Osteoblast (primary cell): ENCODE measurements around the gene MFAP3. TPM values are rescaled to one million over a fixed set of nuclear protein-coding genes. Genes with fewer than 3 reads are reported as not detected.
"Not testable (repeated sequence)": the region's sequence is repeated elsewhere in the genome, so short reads cannot be mapped to it uniquely, and the experiment has no call there.

ENCODE experiments used
- DNase-seq: peaks from one replicate; pipeline ENCODE4 v3.0.0; 2011; ENCODE audit warnings: low spot score, mixed read lengths; ENCODE audit not compliant: insufficient read length; ENCODE audit errors: missing footprints
- H2AFZ ChIP-seq: 2 replicates; pipeline ENCODE4 v1.6.0; 2011; ENCODE audit warnings: mild to moderate bottlenecking, low read length
- H3K27ac ChIP-seq: 2 replicates; pipeline ENCODE4 v1.5.1; 2011; ENCODE audit warnings: mild to moderate bottlenecking, low read depth, low read length, moderate library complexity
- H3K27me3 ChIP-seq: 2 replicates; pipeline ENCODE4 v1.6.0; 2012; ENCODE audit warnings: mild to moderate bottlenecking, control low read depth, inconsistent platforms, low read length, moderate library complexity; ENCODE audit not compliant: insufficient read depth
- H3K36me3 ChIP-seq: 2 replicates; pipeline ENCODE4 v1.5.1; 2011; ENCODE audit warnings: mild to moderate bottlenecking, low read length, control low read depth, moderate library complexity; ENCODE audit not compliant: insufficient read depth
- H3K4me1 ChIP-seq: 2 replicates; pipeline ENCODE4 v1.5.1; 2011; ENCODE audit warnings: mild to moderate bottlenecking, low read length, control low read depth, moderate library complexity; ENCODE audit not compliant: insufficient read depth
- H3K4me2 ChIP-seq: 2 replicates; pipeline ENCODE4 v1.6.0; 2011; ENCODE audit warnings: mild to moderate bottlenecking, low read length; ENCODE audit not compliant: insufficient read depth
- H3K4me3 ChIP-seq: fragments of 200-600 bp; sonication (generic); 3 replicates; pipeline ENCODE4 v1.5.1; 2012; ENCODE audit warnings: mild to moderate bottlenecking, low read length, inconsistent platforms; ENCODE audit not compliant: insufficient read depth
- H3K79me2 ChIP-seq: 2 replicates; pipeline ENCODE4 v1.6.0; 2012; ENCODE audit warnings: mild to moderate bottlenecking, low read length, control low read depth, inconsistent platforms; ENCODE audit not compliant: insufficient read depth
- H3K9me3 ChIP-seq: 2 replicates; pipeline ENCODE4 v1.5.1; 2011; ENCODE audit warnings: low read depth, low read length, control low read depth
- H4K20me1 ChIP-seq: 2 replicates; pipeline ENCODE4 v1.6.0; 2012; ENCODE audit warnings: mild to moderate bottlenecking, low read length, control low read depth; ENCODE audit not compliant: insufficient read depth
- total RNA-seq: library from RNA; depleted of rRNA; stranded (reverse); fragments of >200 nt; gene quantifications from 2 replicates; pipeline ENCODE4 v1.2.3, GENCODE V29; 2012
- TF ChIP-seq, protein P1 (sequence below): IDR thresholded peaks from 2 replicates; pipeline ENCODE4 v1.5.1; 2011; ENCODE audit warnings: mild to moderate bottlenecking, low read depth, low read length, moderate library complexity; ENCODE audit errors: extremely low read depth

The MFAP3 gene
- total RNA-seq, 1 donor: 90.1 TPM

DNA sequence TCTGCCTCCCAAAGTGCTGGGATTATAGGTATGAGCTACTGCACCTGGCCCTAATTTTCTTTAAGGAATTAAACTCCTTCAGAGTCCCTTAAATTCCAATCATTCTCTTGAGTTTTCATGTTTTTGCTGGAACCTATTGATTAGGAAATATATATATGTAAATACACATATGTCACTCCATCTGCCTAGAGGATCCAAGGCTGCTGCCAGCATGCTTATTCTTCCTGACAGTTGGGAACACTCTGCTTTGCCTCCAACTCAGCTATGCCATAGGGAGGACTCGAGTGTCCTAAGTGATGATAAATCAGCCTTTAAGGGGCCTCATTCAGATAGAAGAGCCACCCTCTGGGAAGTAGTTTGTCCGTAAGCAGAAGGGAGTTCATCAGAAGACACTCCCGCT is 21.8 kb downstream of the MFAP3 start:
- H3K36me3 ChIP-seq: no peaks in the 10 kb centered on the region
- no peaks in the 10 kb centered on the region for H3K79me2 ChIP-seq
- no peak overlapping the region for H3K4me2 ChIP-seq
- no peak overlapping the region for H2AFZ ChIP-seq
- DNase-seq: no peak
- H3K27ac ChIP-seq: no peak overlapping the region
- peaks cover 10% of the 10 kb centered on the region for H3K4me1 ChIP-seq
- H4K20me1 ChIP-seq: peaks cover 19% of the 10 kb centered on the region
- no peaks in the 10 kb centered on the region for H3K9me3 ChIP-seq
- no peak overlapping the region for H3K4me3 ChIP-seq
- TF ChIP-seq, protein P1, sequence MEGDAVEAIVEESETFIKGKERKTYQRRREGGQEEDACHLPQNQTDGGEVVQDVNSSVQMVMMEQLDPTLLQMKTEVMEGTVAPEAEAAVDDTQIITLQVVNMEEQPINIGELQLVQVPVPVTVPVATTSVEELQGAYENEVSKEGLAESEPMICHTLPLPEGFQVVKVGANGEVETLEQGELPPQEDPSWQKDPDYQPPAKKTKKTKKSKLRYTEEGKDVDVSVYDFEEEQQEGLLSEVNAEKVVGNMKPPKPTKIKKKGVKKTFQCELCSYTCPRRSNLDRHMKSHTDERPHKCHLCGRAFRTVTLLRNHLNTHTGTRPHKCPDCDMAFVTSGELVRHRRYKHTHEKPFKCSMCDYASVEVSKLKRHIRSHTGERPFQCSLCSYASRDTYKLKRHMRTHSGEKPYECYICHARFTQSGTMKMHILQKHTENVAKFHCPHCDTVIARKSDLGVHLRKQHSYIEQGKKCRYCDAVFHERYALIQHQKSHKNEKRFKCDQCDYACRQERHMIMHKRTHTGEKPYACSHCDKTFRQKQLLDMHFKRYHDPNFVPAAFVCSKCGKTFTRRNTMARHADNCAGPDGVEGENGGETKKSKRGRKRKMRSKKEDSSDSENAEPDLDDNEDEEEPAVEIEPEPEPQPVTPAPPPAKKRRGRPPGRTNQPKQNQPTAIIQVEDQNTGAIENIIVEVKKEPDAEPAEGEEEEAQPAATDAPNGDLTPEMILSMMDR: no peak
- H3K27me3 ChIP-seq: no peaks in the 10 kb centered on the region

DNA sequence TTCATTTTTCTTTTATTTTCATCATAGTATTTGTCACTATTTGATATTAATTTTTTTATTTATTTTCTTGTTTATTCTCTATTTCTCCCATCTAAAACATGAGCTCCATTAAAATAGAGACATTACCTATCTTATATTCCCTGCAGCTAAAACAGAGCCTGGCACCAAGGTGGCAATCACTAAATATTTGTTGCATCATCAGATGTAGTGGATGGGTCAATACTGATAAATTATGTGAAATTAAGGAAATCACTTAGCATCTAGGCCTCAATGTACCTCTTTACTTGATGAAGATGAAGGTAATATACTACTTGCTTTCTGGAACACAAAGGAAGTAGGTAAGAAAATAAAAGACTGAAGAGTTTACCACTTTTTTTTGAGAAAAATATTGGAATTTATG is 24.6 kb downstream of the MFAP3 start:
- DNase-seq: no peak
- Histone ChIP-seq H3K4me1 (peaks cover 3% of the 10 kb centered on the region), H4K20me1 (peaks cover 12% of the 10 kb centered on the region), H3K9me3 (no peaks in the 10 kb centered on the region), H3K79me2 (no peaks in the 10 kb centered on the region), H3K27ac (no peak overlapping the region), H3K4me2 (no peak overlapping the region), H2AFZ (no peak overlapping the region), H3K27me3 (no peaks in the 10 kb centered on the region), H3K4me3 (no peak overlapping the region), H3K36me3 (no peaks in the 10 kb centered on the region)
- TF ChIP-seq, protein P1: no peak

DNA sequence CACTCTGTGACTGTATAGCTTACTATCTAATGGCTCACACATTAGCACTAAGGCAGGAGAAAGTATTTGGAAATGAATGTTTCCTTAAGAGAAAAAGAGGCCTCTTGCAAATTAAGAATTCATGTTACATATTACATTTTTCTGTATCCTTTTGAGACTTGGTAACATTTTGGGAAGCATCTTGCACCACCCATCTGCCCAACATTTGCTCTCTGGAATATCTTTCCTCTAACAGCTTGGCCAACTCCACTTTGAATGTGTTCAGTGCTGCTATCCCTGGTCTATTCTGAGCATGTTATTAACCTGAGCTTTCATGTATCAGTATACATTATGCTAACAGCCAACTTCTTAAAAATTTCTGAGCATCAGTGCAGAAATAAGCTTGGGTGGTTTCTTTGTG is 27.2 kb downstream of the MFAP3 start:
- H3K9me3 ChIP-seq: no peaks in the 10 kb centered on the region
- H3K79me2 ChIP-seq: no peaks in the 10 kb centered on the region
- H3K27me3 ChIP-seq: no peaks in the 10 kb centered on the region
- TF ChIP-seq, protein P1: no peak
- H3K4me3 ChIP-seq: no peak overlapping the region
- no peaks in the 10 kb centered on the region for H3K4me1 ChIP-seq
- H4K20me1 ChIP-seq: peaks cover 3% of the 10 kb centered on the region
- no peak overlapping the region for H2AFZ ChIP-seq
- DNase-seq: no peak
- H3K4me2 ChIP-seq: no peak overlapping the region
- no peaks in the 10 kb centered on the region for H3K36me3 ChIP-seq
- H3K27ac ChIP-seq: no peak overlapping the region

DNA sequence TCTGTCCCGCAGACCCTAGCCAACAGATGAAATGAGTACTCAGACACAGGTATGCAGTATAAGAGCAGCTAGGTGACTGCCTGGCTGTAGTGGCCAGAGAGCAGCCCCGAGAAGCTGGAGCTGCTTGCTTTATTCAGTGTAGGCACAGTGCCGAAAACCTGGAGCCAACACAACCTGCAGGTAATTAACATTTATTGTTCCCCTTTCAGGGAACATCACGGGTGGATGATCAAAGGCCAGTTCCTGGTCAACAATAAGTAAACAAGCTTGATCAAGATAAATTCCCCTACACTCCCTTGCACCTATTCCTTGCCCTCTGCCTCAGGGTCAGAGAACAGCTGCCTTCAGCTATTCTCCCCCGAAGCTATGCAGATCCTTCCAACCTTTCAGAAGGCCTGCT is 31.1 kb downstream of the MFAP3 start:
- not testable (repeated sequence) for H2AFZ ChIP-seq, H3K36me3 ChIP-seq, H3K9me3 ChIP-seq, H3K79me2 ChIP-seq, H3K4me1 ChIP-seq, H3K4me2 ChIP-seq, H3K27me3 ChIP-seq, H3K27ac ChIP-seq, DNase-seq, H4K20me1 ChIP-seq, H3K4me3 ChIP-seq
